Measurements from ENCODE around the gene RAD51B.

- TF ChIP-seq POLR2AphosphoS5 (IDR thresholded peaks at IDR 0.05), result no peak
- TF ChIP-seq, protein P1, sequence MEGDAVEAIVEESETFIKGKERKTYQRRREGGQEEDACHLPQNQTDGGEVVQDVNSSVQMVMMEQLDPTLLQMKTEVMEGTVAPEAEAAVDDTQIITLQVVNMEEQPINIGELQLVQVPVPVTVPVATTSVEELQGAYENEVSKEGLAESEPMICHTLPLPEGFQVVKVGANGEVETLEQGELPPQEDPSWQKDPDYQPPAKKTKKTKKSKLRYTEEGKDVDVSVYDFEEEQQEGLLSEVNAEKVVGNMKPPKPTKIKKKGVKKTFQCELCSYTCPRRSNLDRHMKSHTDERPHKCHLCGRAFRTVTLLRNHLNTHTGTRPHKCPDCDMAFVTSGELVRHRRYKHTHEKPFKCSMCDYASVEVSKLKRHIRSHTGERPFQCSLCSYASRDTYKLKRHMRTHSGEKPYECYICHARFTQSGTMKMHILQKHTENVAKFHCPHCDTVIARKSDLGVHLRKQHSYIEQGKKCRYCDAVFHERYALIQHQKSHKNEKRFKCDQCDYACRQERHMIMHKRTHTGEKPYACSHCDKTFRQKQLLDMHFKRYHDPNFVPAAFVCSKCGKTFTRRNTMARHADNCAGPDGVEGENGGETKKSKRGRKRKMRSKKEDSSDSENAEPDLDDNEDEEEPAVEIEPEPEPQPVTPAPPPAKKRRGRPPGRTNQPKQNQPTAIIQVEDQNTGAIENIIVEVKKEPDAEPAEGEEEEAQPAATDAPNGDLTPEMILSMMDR (IDR thresholded peaks at IDR 0.05), result no peak
- TF ChIP-seq EP300 (IDR thresholded peaks at IDR 0.05), result no peak
Observed at GRCh38 chr14:67977434-67978034, 158.0 kb downstream of the RAD51B start.
